ENCODE measurements around the gene PMP22. TPM values are rescaled to one million over a fixed set of nuclear protein-coding genes. Genes with fewer than 3 reads are reported as not detected.
A peak's percentile ranks its signal among the peaks of the same experiment; 100 is the strongest.

The PMP22 gene
- total RNA-seq, 3 donors from 2014 or later: 16.7 to 149 (median 54.2) TPM

DNA sequence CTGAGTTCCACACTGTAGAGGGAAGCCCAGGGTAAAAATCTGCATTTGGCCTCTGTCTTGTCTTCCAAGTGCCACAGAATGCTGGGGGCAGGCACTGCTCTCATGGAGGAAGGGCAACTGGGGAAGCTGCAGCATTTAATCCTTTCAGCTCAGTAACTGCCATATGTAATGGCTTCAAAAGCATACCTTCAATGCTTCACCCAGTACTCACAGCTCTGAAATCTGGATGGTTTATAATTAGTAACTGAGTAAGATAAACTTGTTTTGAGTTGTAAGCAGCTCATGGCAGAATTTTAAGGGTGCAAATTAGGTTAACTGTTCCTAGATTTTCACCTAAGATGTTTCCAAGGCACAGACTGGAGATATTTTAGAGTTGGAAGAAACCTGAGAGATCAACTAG is 24.5 kb downstream of the PMP22 start:
- peaks cover 5% of the 10 kb centered on the region for H3K4me1 ChIP-seq (ENCODE audit: low read depth)
- no peaks in the 10 kb centered on the region for H3K9me3 ChIP-seq
- DNase-seq: no peak
- no peak overlapping the region for H3K4me3 ChIP-seq
- TF ChIP-seq CTCF (IDR thresholded peaks at IDR 0.05): no peak
- H3K36me3 ChIP-seq (ENCODE audit: low read depth): no peaks in the 10 kb centered on the region
- no peak for ATAC-seq
- intact Hi-C loops (cut with DNase I, micrococcal nuclease): no loop called here

GRCh38 chr17:15239491-15239890 is 25.6 kb downstream of the PMP22 start:
- DNase-seq (no peak), ATAC-seq (no peak)
- Histone ChIP-seq H3K36me3 (ENCODE audit: low read depth) (no peaks in the 10 kb centered on the region), H3K4me1 (ENCODE audit: low read depth) (no peaks in the 10 kb centered on the region), H3K9me3 (no peaks in the 10 kb centered on the region), H3K4me3 (no peak overlapping the region)
- no peak for TF ChIP-seq CTCF (IDR thresholded peaks at IDR 0.05)
- intact Hi-C loops (cut with DNase I, micrococcal nuclease): no loop called here

- Histone ChIP-seq H3K4me1 (ENCODE audit: low read depth) (no peaks in the 10 kb centered on the region), H3K9me3 (no peaks in the 10 kb centered on the region), H3K4me3 (no peak overlapping the region), H3K36me3 (ENCODE audit: low read depth) (no peaks in the 10 kb centered on the region)
- intact Hi-C loops (cut with DNase I, micrococcal nuclease): no loop called here
- no peak for TF ChIP-seq CTCF (IDR thresholded peaks at IDR 0.05)
- DNase-seq (no peak), ATAC-seq (no peak)
Measured at GRCh38 chr17:15238676-15239422, 26.3 kb downstream of the PMP22 start.

DNA sequence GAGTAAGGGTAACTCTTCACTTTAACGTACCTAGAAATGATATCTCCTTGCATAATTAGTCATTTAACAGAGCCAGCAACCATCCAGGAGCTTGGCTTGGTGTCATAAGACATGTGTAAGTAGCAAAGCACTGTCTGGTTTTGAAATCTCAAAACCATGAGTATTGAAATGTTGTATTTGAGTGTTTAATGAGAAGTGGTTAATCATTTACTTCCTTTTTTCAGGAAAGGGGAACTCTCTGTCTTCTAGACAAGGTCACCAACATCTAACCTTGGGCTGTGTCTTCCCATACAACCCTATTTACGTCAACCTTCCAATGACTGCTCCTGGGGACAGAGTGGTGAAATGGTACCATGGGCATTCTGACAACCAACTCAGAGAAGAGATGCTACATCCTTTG is 27.1 kb downstream of the PMP22 start:
- no peaks in the 10 kb centered on the region for H3K36me3 ChIP-seq (ENCODE audit: low read depth)
- ATAC-seq (peak; percentile 22), DNase-seq (no peak)
- H3K4me1 ChIP-seq (ENCODE audit: low read depth): no peaks in the 10 kb centered on the region
- intact Hi-C loops (cut with DNase I, micrococcal nuclease): no loop called here
- TF ChIP-seq CTCF (IDR thresholded peaks at IDR 0.05): no peak
- H3K9me3 ChIP-seq: no peaks in the 10 kb centered on the region
- no peak overlapping the region for H3K4me3 ChIP-seq

GRCh38 chr17:15237106-15237425 is 28.1 kb downstream of the PMP22 start:
- ATAC-seq: no peak
- intact Hi-C loops (cut with DNase I, micrococcal nuclease): no loop called here
- Histone ChIP-seq H3K36me3 (ENCODE audit: low read depth) (no peaks in the 10 kb centered on the region), H3K9me3 (no peaks in the 10 kb centered on the region), H3K4me3 (no peak overlapping the region), H3K4me1 (ENCODE audit: low read depth) (no peaks in the 10 kb centered on the region)
- no peak for DNase-seq
- TF ChIP-seq CTCF (IDR thresholded peaks at IDR 0.05): no peak
